Activated naive CD4-positive, alpha-beta T cell (primary cell): Measurements from ENCODE around the gene RUSC1.
"Not testable (repeated sequence)": the region's sequence is repeated elsewhere in the genome, so short reads cannot be mapped to it uniquely, and the experiment has no call there.

Source experiments
- DNase-seq, 4 experiments: peaks; one replicate each; lab custom pipeline; 2025; lab: John Stamatoyannopoulos, UW

RUSC1 gene

DNA sequence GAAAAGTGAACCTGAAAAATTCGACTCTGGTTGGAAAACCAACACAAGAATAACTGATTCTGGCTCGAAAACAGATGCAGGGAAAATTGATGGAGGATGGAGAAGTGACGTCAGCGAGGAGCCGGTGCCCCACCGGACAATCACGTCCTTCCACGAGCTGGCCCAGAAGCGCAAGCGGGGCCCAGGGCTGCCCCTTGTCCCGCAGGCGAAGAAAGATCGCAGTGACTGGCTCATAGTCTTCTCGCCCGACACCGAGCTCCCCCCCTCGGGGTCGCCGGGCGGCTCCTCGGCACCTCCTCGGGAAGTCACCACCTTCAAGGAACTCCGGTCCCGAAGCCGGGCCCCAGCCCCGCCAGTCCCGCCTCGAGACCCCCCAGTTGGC lies 1.9 kb downstream of the RUSC1 start:
- DNase-seq: no peak

DNA sequence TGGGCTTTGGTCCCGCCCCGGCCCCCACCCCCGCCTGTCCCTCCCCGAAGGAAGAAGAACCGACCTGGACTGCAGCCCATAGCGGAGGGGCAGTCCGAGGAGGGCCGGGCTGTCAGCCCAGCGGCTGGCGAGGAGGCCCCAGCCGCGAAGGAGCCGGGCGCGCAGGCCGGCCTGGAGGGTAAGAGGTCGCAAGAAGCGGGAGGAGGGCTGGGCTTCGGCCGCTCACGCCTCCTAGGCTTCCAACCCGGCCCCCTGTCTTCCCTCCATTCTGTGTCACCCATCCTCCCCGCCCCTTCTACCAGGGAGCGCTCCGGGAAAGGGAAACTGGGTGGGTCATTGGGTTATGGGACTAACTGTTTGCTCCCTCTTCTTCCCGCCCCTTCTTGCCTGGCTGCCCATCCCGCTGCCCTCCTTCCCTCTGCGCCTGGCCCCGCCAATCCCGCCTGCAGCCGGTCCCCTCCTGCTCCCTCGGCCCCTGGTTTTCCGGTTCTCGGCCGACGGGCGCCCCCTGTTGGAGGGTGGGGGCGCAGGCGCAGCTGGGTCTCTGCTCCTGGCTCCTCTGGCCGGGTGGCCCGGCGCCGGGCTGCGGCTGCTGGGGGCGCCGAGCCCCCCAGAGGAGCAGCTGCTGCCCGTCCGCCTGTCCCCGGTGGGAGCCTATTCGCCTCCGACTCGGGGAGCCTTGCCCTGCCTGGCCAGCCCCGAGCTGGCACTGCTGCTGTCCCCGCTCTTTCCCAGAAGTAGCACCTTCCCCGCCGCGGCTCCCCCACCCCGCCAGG lies 2.4 kb downstream of the RUSC1 start:
- peak; percentile 70 to 82 (median 77) for DNase-seq

GRCh38 chr1:155323729-155324036 lies 3.0 kb downstream of the RUSC1 start:
- peak; percentile 35 to 72 (median 50) for DNase-seq

GRCh38 chr1:155324037-155324716 lies 3.5 kb downstream of the RUSC1 start:
- peak; percentile 60 to 72 (median 61) for DNase-seq

GRCh38 chr1:155324717-155325602 lies 4.3 kb downstream of the RUSC1 start:
- DNase-seq: peak in 1 of 4 experiments; percentile 39

DNA sequence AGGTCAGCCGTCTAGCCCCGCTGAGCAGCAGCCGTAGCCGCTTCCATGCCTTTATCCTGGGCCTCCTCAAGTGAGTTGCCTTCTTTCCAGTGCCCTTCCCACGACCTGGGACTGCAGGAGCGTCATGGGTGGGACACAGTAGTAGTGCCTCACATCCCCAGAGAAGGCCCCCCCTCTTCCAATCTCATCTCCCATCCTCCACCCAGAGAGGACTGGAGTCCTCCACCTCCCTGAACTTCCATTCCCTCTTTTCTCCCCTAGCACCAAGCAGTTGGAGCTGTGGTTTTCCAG lies 4.9 kb downstream of the RUSC1 start:
- DNase-seq: no peak

DNA sequence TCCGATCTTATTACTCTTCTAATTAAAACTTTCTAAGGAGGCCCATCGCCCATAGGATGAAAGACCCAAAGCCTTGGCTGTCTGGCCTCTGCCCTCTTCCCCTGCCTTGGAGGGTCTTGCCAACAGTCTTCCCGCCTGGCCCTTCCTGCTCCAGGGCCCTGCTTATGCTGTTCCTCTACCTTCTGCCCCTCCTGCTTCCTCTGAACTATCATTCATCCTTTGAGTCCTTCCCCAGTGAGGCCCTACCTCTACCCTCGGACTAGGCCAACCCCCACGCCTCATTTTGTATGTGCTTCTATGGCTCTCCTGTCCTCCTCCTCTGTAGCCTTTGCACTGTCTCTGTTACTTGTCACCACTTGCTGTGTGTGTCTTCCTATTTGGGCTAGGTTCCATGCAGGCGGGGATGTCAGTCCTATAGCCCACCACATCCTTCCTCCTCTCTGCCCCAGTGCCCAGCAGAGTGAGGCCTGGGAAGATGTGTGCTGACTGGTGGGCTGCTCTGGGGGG lies 5.4 kb downstream of the RUSC1 start:
- no peak for DNase-seq

- no peak for DNase-seq
Measured at GRCh38 chr1:155326631-155327037, 5.9 kb downstream of the RUSC1 start.

DNA sequence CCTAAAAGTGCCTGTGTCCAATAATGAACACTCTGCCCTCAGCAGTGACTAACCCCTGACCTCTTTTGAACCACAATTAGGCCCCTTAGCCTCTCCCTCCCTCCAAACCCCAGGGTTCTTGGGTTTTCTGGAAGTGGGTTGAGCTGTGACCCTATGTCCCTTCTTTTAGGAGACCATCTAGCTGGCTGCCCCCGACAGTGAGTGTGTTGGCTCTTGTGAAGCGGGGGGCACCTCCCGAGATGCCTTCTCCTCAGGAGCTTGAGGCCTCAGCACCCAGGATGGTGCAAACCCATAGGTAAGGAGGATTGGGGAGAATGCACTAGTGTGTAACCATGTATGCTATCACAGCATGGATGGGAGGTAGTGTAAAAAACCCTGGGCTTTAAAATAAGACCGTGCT lies 7.3 kb downstream of the RUSC1 start:
- DNase-seq: no peak

GRCh38 chr1:155328856-155329255 lies 8.2 kb downstream of the RUSC1 start:
- not testable (repeated sequence) for DNase-seq

DNA sequence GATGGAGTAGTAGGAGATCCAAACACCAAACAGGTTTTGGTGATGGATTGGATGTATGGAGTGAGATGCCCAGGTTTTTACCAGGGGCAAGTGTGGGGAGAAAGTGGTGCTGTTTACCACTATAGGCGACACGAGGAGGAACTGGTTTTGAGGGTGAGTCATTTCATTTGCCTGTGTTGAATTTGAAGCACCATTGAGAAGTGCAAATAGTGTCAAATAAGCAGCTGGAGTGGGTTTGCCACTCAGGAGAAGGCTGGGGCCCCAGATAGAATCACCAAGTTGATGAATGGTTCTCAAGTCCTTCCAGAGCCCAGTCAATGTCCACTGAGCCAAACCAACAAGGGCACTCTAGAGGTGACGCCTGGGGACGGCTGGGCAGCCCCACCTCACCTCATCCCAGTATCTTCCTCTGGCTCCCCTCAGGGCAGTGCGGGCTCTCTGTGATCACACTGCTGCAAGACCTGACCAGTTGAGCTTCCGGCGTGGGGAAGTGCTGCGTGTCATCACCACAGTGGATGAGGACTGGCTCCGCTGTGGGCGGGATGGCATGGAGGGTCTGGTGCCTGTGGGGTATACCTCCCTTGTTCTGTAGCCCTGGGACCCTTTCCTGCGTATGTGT lies 9.4 kb downstream of the RUSC1 start:
- DNase-seq: no peak

- no peak for DNase-seq
Measured at GRCh38 chr1:155334962-155335361, 14.3 kb downstream of the RUSC1 start.

GRCh38 chr1:155339515-155340097 lies 18.9 kb downstream of the RUSC1 start:
- DNase-seq: no peak

- DNase-seq: no peak
Measured at GRCh38 chr1:155342842-155343241, 22.1 kb downstream of the RUSC1 start.

- DNase-seq: no peak
Measured at GRCh38 chr1:155352631-155353030, 31.9 kb downstream of the RUSC1 start.

GRCh38 chr1:155360051-155360450 lies 39.4 kb downstream of the RUSC1 start:
- DNase-seq: no peak

- DNase-seq: no peak
Measured at GRCh38 chr1:155379180-155379579, 58.5 kb downstream of the RUSC1 start.

DNA sequence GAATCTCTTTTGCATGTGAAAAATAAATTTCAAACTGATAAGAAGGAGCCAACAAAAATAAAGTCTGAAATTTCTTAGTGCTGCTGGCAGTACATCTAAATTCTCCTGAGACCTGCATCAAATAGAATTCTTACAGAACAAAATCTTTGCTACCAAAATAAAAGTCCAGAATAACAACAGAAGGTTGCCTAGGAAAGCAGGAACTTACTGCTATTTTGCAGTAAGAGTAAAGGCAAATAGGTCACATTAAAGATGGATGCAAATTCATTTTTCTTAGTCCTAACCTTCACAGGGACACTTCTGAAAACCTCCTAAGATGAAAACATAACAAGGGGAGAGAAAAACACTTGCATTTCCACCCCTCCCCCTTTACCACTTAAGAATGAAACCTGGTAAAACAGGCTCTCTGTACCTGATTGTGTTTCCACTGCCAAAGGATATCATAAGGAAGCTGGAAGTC lies 59.0 kb downstream of the RUSC1 start:
- DNase-seq: no peak
